Type B pancreatic cell (in vitro differentiated cells): ENCODE data around the gene LAGE3. TPM values are rescaled to one million over a fixed set of nuclear protein-coding genes. Genes with fewer than 3 reads are reported as not detected.
A peak's percentile ranks its signal among the peaks of the same experiment; 100 is the strongest.

Experiments used
- DNase-seq: peaks from one replicate; pipeline ENCODE4 v3.0.0; 2021; ENCODE audit warnings: mixed read lengths; ENCODE audit not compliant: unreplicated experiment; ENCODE audit errors: extremely low spot score
- H3K27ac Mint-ChIP-seq: 2 replicates; pipeline ENCODE4 v1.8.0; 2021; ENCODE audit warnings: mild to moderate bottlenecking, mixed read lengths
- H3K27me3 Mint-ChIP-seq: 2 replicates; pipeline ENCODE4 v1.8.0; 2021; ENCODE audit warnings: mixed read lengths
- H3K36me3 Mint-ChIP-seq: 2 replicates; pipeline ENCODE4 v1.8.0; 2021; ENCODE audit warnings: mixed read lengths
- H3K4me1 Mint-ChIP-seq: one replicate; pipeline ENCODE4 v1.8.0; 2021; ENCODE audit warnings: mixed read lengths; ENCODE audit not compliant: unreplicated experiment
- H3K4me3 Mint-ChIP-seq: 2 replicates; pipeline ENCODE4 v1.8.0; 2021; ENCODE audit warnings: mild to moderate bottlenecking, mixed read lengths
- H3K9me3 Mint-ChIP-seq: 2 replicates; pipeline ENCODE4 v1.8.0; 2021; ENCODE audit warnings: mixed read lengths
- long read RNA-seq: library from polyadenylated mRNA; unstranded; transcript quantifications from one replicate; pipeline ENCODE4 v2.0.0, GENCODE V29; 2020
- total RNA-seq: library from RNA; stranded (reverse); gene quantifications from 2 replicates; pipeline ENCODE4 v1.2.1, GENCODE V29; 2021; ENCODE audit warnings: low replicate concordance
- TF ChIP-seq, protein P1 (sequence below): fragments of 200-600 bp; sonication (generic); conservative IDR thresholded peaks from 2 replicates; pipeline ENCODE4 v1.5.0; 2021; ENCODE audit warnings: antibody characterized with exemption, mild to moderate bottlenecking

Gene LAGE3, protein sequence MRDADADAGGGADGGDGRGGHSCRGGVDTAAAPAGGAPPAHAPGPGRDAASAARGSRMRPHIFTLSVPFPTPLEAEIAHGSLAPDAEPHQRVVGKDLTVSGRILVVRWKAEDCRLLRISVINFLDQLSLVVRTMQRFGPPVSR
- total RNA-seq: 12.9 and 15.9 TPM in 2 replicates
- long read RNA-seq: 0 reads

DNA sequence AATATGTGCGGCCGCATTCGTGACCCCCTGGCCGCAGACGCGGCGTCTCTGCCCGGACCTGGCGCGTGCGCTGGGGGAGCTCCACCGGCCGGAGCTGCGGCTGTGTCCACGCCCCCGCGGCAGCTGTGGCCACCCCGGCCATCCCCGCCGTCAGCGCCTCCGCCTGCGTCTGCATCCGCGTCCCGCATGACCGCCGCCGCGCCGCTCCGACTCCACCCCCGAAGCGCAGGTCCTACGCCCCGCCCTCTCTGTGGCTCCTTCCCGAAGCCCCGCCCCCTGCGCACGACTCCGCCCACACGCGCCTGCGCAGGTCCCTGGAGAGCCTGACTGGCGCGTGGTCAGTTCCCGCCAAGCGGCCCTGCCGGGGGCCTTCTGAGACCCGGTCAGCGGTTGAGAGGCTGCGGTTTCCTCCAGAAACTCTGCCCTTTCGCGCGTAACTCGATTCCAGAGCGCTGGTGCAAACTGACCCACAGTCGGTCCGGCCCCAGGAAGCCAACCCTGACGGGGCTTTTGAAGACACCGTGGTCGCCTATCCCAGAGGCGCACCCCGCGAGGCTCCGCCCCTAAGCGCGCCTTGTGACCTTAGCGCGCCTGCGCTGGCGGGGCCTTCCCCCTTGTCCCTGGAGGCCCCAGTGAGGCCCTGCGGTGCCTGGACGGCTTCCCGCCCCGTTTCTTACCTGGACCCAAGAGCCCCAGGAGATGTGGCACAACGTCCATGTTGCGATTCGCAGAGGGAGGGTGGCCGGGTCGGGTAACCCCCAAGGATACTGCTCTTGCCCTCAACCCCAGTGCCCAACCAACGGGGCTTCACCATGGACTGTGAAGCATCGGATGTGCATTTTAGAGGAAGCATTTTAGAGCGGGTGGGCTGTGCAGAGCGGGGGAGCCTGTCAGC lies at the start of gene LAGE3:
Gene LAGE3 (minus strand): TSS at position 554 of the 895 bp plus-strand sequence. CDS start 366 bp downstream, at position 188.
- peak within 1 kb of the TSS; percentile 82 for H3K4me3 Mint-ChIP-seq
- no peaks in the 10 kb centered on the region for H3K27me3 Mint-ChIP-seq
- TF ChIP-seq, protein P1, sequence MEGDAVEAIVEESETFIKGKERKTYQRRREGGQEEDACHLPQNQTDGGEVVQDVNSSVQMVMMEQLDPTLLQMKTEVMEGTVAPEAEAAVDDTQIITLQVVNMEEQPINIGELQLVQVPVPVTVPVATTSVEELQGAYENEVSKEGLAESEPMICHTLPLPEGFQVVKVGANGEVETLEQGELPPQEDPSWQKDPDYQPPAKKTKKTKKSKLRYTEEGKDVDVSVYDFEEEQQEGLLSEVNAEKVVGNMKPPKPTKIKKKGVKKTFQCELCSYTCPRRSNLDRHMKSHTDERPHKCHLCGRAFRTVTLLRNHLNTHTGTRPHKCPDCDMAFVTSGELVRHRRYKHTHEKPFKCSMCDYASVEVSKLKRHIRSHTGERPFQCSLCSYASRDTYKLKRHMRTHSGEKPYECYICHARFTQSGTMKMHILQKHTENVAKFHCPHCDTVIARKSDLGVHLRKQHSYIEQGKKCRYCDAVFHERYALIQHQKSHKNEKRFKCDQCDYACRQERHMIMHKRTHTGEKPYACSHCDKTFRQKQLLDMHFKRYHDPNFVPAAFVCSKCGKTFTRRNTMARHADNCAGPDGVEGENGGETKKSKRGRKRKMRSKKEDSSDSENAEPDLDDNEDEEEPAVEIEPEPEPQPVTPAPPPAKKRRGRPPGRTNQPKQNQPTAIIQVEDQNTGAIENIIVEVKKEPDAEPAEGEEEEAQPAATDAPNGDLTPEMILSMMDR: no peak
- no peaks in the 10 kb centered on the region for H3K9me3 Mint-ChIP-seq
- peak within 1 kb of the TSS; percentile 50 for H3K27ac Mint-ChIP-seq
- no peaks in the 10 kb centered on the region for H3K4me1 Mint-ChIP-seq
- H3K36me3 Mint-ChIP-seq: no peaks in the 10 kb centered on the region
- DNase-seq: peak; percentile 94

DNA sequence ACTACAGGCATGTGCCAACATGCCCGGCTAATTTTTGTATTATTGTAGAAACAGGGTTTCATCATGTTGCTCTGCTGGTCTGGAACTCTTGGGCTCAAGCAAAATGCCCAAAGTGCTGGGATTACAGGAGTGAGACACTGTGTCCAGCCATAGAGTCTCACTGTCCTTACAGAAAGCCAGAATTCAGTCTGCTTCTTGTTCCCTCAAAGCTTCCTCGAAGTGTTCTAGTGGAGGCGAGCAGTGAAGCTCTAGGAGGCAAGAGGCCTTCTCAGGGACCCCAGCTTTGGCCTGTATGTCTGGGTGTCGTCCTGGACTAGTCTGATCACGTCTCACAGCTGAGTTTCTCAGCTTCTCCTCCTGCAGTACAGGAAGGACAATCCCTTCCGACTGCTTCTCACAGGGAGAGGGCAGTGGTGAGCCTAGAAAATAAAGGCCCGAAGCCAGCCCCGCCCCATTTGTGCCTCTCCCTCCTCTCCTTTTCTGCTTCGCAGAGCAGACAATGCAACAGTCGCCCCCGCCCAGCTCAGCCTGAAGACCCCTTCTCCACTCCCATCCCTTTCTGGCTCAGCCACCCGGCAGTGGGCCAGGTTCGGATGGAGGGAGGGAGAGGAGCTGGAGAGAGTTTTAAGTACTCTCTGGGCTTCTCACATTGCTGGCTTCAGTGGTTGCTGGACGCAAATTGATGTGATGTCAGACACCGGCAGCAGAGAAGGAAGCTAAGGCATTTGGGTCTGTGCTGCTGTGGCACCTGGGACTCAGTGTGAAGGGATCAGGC lies 48.0 kb upstream of the LAGE3 start:
- H3K4me1 Mint-ChIP-seq: no peaks in the 10 kb centered on the region
- H3K27me3 Mint-ChIP-seq: no peaks in the 10 kb centered on the region
- TF ChIP-seq, protein P1: peak; percentile 66
- peak overlapping the region; percentile 93 for H3K27ac Mint-ChIP-seq
- H3K9me3 Mint-ChIP-seq: peaks cover 4% of the 10 kb centered on the region
- H3K4me3 Mint-ChIP-seq: peak overlapping the region; percentile 62
- no peak for DNase-seq
- H3K36me3 Mint-ChIP-seq: peaks cover 3% of the 10 kb centered on the region

DNA sequence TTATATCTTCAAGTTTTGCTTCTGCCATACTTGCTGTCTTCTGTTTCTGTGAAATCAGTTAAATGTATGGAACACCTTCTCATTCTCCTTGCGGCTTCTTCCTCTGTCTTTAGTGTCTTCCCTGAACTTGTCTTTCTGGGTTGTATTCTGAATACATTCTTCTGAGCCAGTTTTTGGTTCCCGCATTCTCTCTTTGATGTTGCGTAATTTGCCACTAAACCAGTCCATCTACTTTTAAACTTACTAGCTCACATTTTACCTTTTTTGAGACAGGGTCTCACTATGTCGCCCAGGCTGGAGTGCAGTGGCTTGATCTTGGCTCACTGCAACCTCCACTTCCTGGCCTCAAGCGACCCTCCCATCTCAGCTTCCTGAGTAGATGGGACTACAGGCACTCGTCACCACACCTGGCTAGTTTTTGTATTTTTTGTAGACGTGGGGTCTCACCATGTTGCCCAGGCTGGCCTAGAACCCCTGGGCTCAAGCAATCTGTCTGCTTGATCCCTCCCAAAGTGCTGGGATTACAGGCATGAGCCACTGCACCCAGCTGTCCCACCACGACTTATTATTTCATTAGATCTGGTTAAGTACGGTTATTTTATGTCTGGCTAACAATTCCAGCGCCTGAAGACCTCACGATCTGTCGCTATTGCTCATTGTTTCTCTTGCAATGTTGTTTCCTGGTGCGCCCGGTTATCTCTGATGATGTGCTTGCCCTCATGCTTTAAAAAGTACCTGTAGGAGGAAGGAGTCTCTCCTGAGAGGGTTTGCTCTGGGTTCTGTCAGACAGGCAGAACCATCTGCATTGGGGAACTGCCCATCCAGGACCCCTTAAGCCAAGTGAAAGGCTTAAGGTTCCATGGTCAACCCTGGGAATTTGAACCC lies 46.8 kb upstream of the LAGE3 start:
- no peak for DNase-seq
- Mint-ChIP-seq H3K4me3 (peak overlapping the region; percentile 69), H3K9me3 (peaks cover 4% of the 10 kb centered on the region), H3K27me3 (no peaks in the 10 kb centered on the region), H3K36me3 (peaks cover 3% of the 10 kb centered on the region), H3K27ac (peak overlapping the region; percentile 94), H3K4me1 (no peaks in the 10 kb centered on the region)
- TF ChIP-seq, protein P1: no peak

DNA sequence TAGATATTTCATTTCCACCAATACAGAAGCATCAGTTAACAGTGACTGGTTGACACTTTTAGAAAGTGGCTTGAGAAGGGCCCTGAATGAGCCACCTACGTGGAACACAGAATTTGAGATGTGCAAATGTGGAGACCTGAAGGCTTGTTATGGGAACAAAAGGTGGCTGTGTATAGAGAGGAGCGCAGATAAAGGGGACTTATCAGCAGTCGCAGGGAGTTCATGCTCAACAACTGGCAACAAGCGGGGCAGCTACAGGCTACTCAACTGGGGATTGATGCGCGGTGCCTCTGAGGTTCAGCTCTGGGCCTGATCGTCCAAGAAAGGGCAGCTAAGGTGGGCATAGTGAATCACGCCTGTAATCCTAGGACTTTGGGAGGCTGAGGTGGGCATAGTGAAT lies 40.3 kb upstream of the LAGE3 start:
- Mint-ChIP-seq H3K36me3 (no peaks in the 10 kb centered on the region), H3K4me1 (peaks cover 11% of the 10 kb centered on the region), H3K9me3 (no peaks in the 10 kb centered on the region), H3K27me3 (no peaks in the 10 kb centered on the region), H3K4me3 (no peak overlapping the region), H3K27ac (no peak overlapping the region)
- no peak for DNase-seq
- TF ChIP-seq, protein P1: no peak
